NCI-H2227 (cell line): ENCODE results near the gene NEURL1.
"Not testable (repeated sequence)": the region's sequence is repeated elsewhere in the genome, so short reads cannot be mapped to it uniquely, and the experiment has no call there.

Source experiments
- DNase-seq: peaks from one replicate; lab custom pipeline; 2025; ENCODE audit not compliant: unreplicated experiment; lab: John Stamatoyannopoulos, UW

Gene NEURL1

GRCh38 chr10:103512591-103513379 is 19.3 kb downstream of the NEURL1 start:
- no peak for DNase-seq

- DNase-seq = no peak
Measured at GRCh38 chr10:103513380-103514060, 20.0 kb downstream of the NEURL1 start.

- DNase-seq = no peak
Measured at GRCh38 chr10:103514244-103514643, 20.7 kb downstream of the NEURL1 start.

GRCh38 chr10:103517234-103518085 is 24.0 kb downstream of the NEURL1 start:
- DNase-seq = no peak

- DNase-seq = no peak
Measured at GRCh38 chr10:103519798-103520197, 26.3 kb downstream of the NEURL1 start.

GRCh38 chr10:103522006-103522405 is 28.5 kb downstream of the NEURL1 start:
- DNase-seq = not testable (repeated sequence)

GRCh38 chr10:103523683-103524082 is 30.2 kb downstream of the NEURL1 start:
- DNase-seq = no peak

GRCh38 chr10:103525901-103526300 is 32.4 kb downstream of the NEURL1 start:
- no peak for DNase-seq

- not testable (repeated sequence) for DNase-seq
Measured at GRCh38 chr10:103527476-103527875, 34.0 kb downstream of the NEURL1 start.

- no peak for DNase-seq
Measured at GRCh38 chr10:103528549-103528948, 35.0 kb downstream of the NEURL1 start.

GRCh38 chr10:103529539-103529938 is 36.0 kb downstream of the NEURL1 start:
- DNase-seq = no peak

GRCh38 chr10:103533827-103534226 is 40.3 kb downstream of the NEURL1 start:
- no peak for DNase-seq

- DNase-seq = no peak
Measured at GRCh38 chr10:103534621-103535498, 41.4 kb downstream of the NEURL1 start.

GRCh38 chr10:103535595-103535994 is 42.1 kb downstream of the NEURL1 start:
- DNase-seq = no peak

GRCh38 chr10:103539751-103540150 is 46.2 kb downstream of the NEURL1 start:
- DNase-seq = no peak

GRCh38 chr10:103540722-103541121 is 47.2 kb downstream of the NEURL1 start:
- no peak for DNase-seq

GRCh38 chr10:103541616-103542015 is 48.1 kb downstream of the NEURL1 start:
- DNase-seq = no peak

- peak; percentile 58 for DNase-seq
Measured at GRCh38 chr10:103542764-103543616, 49.5 kb downstream of the NEURL1 start.

- no peak for DNase-seq
Measured at GRCh38 chr10:103543617-103544525, 50.4 kb downstream of the NEURL1 start.
